ENCODE data around the gene INPP5F. TPM values are rescaled to one million over a fixed set of nuclear protein-coding genes. Genes with fewer than 3 reads are reported as not detected.
A peak's percentile ranks its signal among the peaks of the same experiment; 100 is the strongest.

Gene INPP5F
- polyA plus RNA-seq (ENCODE audit: insufficient read length in 3 of 3) = 10 to 100 TPM; 50.9 to 62.7 (median 58.9) TPM
- long read RNA-seq, donor 1, full-length matches to known transcripts = 9 of 9 reads
- long read RNA-seq, donor 1, partial matches to known transcripts = 0 of 9 reads
- long read RNA-seq, donor 1, other reads (novel, unspliced or antisense) = 0 of 9 reads
- long read RNA-seq, donor 2, full-length matches to known transcripts = 6 of 6 reads
- long read RNA-seq, donor 2, partial matches to known transcripts = 0 of 6 reads
- long read RNA-seq, donor 2, other reads (novel, unspliced or antisense) = 0 of 6 reads
- long read RNA-seq, donor 3, full-length matches to known transcripts = 10 of 10 reads
- long read RNA-seq, donor 3, partial matches to known transcripts = 0 of 10 reads
- long read RNA-seq, donor 3, other reads (novel, unspliced or antisense) = 0 of 10 reads
- long read RNA-seq, donor 4, full-length matches to known transcripts = 3 of 3 reads
- long read RNA-seq, donor 4, partial matches to known transcripts = 0 of 3 reads
- long read RNA-seq, donor 4, other reads (novel, unspliced or antisense) = 0 of 3 reads
- long read RNA-seq, donor 5 = 0 reads
- long read RNA-seq, donor 6, partial matches to known transcripts = 0 of 5 reads
- long read RNA-seq, donor 6, other reads (novel, unspliced or antisense) = 0 of 5 reads
- long read RNA-seq, donor 7, transcript INPP5F-202 (6 exons, 3,704 nt) = major isoform, 6 of 7 reads
- long read RNA-seq, donor 7, partial matches to known transcripts = 0 of 7 reads
- long read RNA-seq, donor 7, other reads (novel, unspliced or antisense) = 0 of 7 reads
- long read RNA-seq, donor 8, full-length matches to known transcripts = 8 of 8 reads
- long read RNA-seq, donor 8, partial matches to known transcripts = 0 of 8 reads
- long read RNA-seq, donor 8, other reads (novel, unspliced or antisense) = 0 of 8 reads
- long read RNA-seq, donor 9, full-length matches to known transcripts = 4 of 4 reads
- long read RNA-seq, donor 9, partial matches to known transcripts = 0 of 4 reads
- long read RNA-seq, donor 9, other reads (novel, unspliced or antisense) = 0 of 4 reads
- long read RNA-seq, donor 10, full-length matches to known transcripts = 5 of 72 reads
- long read RNA-seq, donor 10, partial matches to known transcripts = 58 of 72 reads
- long read RNA-seq, donor 10, other reads (novel, unspliced or antisense) = 9 of 72 reads
- long read RNA-seq, donor 11, transcript INPP5F-202 (6 exons, 3,704 nt) = major isoform, 7 of 7 reads
- long read RNA-seq, donor 11, partial matches to known transcripts = 0 of 7 reads
- long read RNA-seq, donor 11, other reads (novel, unspliced or antisense) = 0 of 7 reads
- long read RNA-seq, donor 12, partial matches to known transcripts = 0 of 2 reads
- long read RNA-seq, donor 12, other reads (novel, unspliced or antisense) = 0 of 2 reads
- long read RNA-seq, donor 13 = 0 reads
- long read RNA-seq, donor 14, transcript INPP5F-202 (6 exons, 3,704 nt) = major isoform, 7 of 7 reads
- long read RNA-seq, donor 14, partial matches to known transcripts = 0 of 7 reads
- long read RNA-seq, donor 14, other reads (novel, unspliced or antisense) = 0 of 7 reads
- long read RNA-seq, donor 15, partial matches to known transcripts = 0 of 3 reads
- long read RNA-seq, donor 15, other reads (novel, unspliced or antisense) = 0 of 3 reads
- long read RNA-seq, donor 16, full-length matches to known transcripts = 29 of 36 reads
- long read RNA-seq, donor 16, partial matches to known transcripts = 7 of 36 reads
- long read RNA-seq, donor 16, other reads (novel, unspliced or antisense) = 0 of 36 reads

GRCh38 chr10:119725828-119726675 is at the start of gene INPP5F:
Gene INPP5F, plus strand, starts transcription at chr10:119726050. Its CDS starts 213 bp downstream, at chr10:119726263.
- peak; percentile 90 to 98 (median 97) for DNase-seq (ENCODE audit: extremely low read depth in 1 of 11, low read depth in 9 of 11, low spot score in 4 of 11)

DNA sequence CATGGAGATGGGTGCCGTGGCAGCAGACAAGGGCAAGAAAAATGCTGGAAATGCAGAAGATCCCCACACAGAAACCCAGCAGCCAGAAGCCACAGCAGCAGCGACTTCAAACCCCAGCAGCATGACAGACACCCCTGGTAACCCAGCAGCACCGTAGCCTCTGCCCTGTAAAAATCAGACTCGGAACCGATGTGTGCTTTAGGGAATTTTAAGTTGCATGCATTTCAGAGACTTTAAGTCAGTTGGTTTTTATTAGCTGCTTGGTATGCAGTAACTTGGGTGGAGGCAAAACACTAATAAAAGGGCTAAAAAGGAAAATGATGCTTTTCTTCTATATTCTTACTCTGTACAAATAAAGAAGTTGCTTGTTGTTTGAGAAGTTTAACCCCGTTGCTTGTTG is 48.7 kb upstream of the INPP5F start:
- DNase-seq (ENCODE audit: extremely low read depth in 1 of 11, low read depth in 9 of 11, low spot score in 4 of 11) = no peak

DNA sequence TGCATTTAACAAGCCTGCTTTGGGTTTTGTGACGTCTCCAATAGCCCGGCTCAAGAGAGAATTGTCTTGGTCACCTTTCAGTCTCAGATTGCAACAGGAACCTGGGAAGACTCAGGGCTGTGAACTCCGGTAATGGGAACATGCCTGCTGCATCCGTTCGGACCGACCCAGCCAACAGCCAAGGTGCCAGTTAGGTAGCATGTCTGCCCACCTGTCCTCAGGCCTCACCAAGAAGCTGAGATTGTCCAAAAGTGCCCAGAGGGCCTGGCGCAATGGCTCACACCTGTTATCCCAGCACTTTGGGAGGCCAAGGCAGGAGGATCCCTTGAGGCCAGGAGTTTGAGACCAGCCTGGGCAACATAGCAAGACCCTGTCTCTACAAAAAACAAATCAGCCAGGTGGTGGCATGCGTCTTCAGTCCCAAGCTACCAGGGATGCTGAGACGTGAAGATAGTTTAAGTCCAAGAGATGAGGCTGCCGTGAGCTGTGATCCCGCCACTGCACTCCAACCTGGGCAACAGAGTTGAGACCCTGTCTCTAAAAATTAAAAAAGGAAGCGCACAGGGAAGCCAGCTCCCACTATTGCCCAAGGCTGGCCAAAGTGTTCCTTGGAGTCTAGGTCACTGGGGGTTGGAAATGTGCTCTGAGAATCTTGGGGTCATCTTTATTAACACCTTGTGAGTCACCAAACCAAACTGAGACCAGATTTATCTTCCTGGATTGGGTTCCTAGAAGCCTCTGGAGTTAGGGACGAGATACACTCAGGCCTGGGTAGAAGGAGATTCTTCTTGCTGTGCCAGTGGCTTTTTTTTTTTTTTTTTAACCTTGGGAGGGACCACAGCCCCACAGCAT is 47.7 kb upstream of the INPP5F start:
- DNase-seq (ENCODE audit: extremely low read depth in 1 of 11, low read depth in 9 of 11, low spot score in 4 of 11) = no peak

GRCh38 chr10:119679480-119679829 is 46.4 kb upstream of the INPP5F start:
- no peak for DNase-seq (ENCODE audit: extremely low read depth in 1 of 11, low read depth in 9 of 11, low spot score in 4 of 11)

DNA sequence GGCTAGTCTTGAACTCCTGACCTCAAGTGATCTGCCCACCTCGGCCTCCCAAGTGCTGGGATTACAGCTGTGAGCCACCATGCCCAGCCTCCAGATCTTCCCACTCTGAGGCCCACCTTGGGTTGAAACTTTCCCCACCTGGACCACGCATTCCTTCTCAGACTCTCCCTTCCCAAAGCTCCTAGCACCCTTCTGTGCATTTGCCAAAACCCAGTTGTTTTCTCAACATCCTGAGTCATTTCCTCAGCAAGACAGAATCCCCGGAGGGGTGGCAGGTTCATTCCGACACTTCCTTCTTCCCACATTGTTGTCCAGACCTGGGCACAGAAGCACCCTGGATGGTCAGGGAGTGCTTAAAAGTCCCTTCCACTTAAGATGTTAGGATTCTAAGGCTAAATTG is 45.8 kb upstream of the INPP5F start:
- no peak for DNase-seq (ENCODE audit: extremely low read depth in 1 of 11, low read depth in 9 of 11, low spot score in 4 of 11)

GRCh38 chr10:119680650-119681081 is 45.2 kb upstream of the INPP5F start:
- DNase-seq (ENCODE audit: extremely low read depth in 1 of 11, low read depth in 9 of 11, low spot score in 4 of 11) = no peak

- DNase-seq (ENCODE audit: extremely low read depth in 1 of 11, low read depth in 9 of 11, low spot score in 4 of 11) = peak; percentile 56 to 78 (median 69)
These were observed 39.2 kb upstream of the INPP5F start for GRCh38 chr10:119686465-119687191.

- DNase-seq (ENCODE audit: extremely low read depth in 1 of 11, low read depth in 9 of 11, low spot score in 4 of 11) = no peak
These were observed 38.4 kb upstream of the INPP5F start for GRCh38 chr10:119687192-119688032.

DNA sequence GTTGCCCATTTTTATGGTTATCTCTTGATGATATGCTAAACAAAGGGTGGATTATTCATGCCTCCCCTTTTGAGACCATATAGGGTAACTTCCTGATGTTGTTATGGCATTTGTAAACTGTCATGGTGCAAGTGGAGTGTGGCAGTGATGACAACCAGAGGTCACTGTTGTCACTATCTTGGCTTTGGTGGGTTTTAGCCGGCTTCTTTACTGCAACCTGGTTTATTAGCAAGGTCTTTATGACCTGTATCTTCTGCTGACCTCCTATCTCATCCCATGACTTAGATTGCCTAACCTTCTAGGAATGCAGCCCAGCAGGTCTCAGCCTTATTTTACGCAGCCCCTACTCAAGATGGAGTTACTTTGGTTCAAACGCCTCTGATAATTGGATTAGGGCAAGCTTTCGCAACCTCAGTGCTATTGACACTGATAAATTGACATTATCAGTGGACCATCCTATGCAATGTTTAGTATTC is 37.8 kb upstream of the INPP5F start:
- no peak for DNase-seq (ENCODE audit: extremely low read depth in 1 of 11, low read depth in 9 of 11, low spot score in 4 of 11)

DNA sequence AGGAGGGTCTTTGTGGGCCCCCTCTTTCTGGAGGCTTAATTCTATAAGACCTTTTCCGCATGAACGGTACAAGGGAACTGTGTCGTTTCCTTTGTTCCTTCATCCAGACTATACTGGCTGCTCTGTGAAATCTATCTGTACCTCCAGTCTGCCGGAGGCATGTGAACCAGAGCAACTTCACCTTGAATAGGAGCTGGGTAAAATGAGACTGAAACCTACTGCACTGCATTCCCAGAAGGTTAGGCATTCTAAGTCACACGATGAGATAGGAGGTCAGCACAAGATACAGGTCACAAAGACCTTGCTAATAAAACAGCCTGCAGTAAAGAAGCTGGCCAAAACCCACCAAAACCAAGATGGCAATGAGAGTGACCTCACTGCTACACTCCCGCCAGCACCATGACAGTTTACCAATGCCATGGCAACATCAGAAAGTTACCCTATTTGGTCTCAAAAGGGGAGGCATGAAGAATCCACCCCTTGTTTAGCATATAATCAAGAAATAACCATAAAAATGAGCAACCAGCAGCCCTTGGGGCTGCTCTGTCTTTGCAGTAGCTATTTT is 36.8 kb upstream of the INPP5F start:
- DNase-seq (ENCODE audit: extremely low read depth in 1 of 11, low read depth in 9 of 11, low spot score in 4 of 11) = peak in 1 of 11 donors; percentile 7

GRCh38 chr10:119691726-119692125 is 34.1 kb upstream of the INPP5F start:
- no peak for DNase-seq (ENCODE audit: extremely low read depth in 1 of 11, low read depth in 9 of 11, low spot score in 4 of 11)

DNA sequence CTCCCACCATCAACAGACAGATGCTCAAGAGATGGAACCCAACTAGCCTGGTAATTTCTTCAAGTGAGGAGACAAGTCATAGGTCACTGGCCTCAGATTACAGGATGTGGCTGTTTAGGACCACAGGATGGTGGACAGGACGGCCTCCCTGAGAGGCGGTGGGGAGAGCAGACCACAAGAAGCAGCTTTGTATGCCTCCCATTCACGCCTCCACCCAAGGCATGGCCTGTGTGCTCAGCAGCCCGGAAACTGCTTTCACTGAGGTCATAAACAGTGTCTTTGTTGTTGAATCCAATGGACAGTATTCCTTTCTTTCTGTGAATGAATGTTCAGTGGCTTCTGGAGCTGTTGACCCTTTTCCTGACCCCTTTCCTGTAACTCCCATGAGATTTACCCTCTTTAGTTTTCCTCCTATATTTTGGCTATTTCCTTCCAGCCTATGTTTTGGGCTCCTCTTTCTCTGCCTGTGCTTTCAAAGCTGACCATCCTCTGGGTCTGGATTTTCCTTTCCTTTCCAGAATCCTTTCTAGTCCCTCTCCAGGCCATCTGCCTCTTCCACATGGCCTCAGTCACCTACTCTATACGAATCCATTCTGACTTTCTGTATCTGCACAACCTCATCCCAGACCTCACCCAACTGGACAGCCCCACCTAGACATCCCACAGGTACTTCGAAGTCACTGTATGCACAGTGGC is 32.4 kb upstream of the INPP5F start:
- DNase-seq (ENCODE audit: extremely low read depth in 1 of 11, low read depth in 9 of 11, low spot score in 4 of 11) = peak in 1 of 11 donors; percentile 5

DNA sequence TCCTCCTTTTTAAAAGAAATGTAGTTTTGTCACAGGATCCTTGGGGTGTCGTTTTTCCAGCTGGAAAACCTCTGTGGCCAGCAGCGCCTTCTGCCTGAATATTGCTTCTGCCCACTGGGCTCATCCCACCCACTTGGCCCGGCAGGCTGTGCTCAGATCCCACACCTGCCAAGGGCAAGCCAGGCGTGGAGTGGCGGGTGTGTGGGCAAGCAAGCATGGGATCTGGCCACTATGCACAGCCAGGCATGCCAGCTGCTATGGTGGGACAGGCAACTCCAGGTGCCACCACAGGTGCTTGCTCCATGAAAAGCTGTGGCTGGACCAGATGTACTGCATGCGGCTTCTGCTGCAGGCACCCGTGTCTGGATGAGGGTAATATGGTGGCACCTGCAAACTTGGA is 31.2 kb upstream of the INPP5F start:
- DNase-seq (ENCODE audit: extremely low read depth in 1 of 11, low read depth in 9 of 11, low spot score in 4 of 11) = no peak
